Smooth muscle cell (in vitro differentiated cells): ENCODE results near the gene CDSN. TPM values are rescaled to one million over a fixed set of nuclear protein-coding genes. Genes with fewer than 3 reads are reported as not detected.

Experiments
- DNase-seq: peaks from one replicate; lab custom pipeline; 2025; ENCODE audit not compliant: unreplicated experiment; lab: John Stamatoyannopoulos, UW
- H2AFZ ChIP-seq: fragments of 200-600 bp; sonication (generic); 2 replicates; pipeline ENCODE4 v1.6.0; 2016; ENCODE audit warnings: antibody characterized with exemption, low read depth, mild to moderate bottlenecking
- H3F3A ChIP-seq: fragments of 200-600 bp; sonication (generic); 2 replicates; pipeline ENCODE4 v1.6.0; 2017; ENCODE audit warnings: antibody characterized with exemption, low read depth
- H3K27ac ChIP-seq: fragments of 200-600 bp; sonication (generic); 2 replicates; pipeline ENCODE4 v1.5.1; 2016; ENCODE audit warnings: low read depth, mild to moderate bottlenecking
- H3K27me3 ChIP-seq: fragments of 200-600 bp; sonication (generic); 2 replicates; pipeline ENCODE4 v1.6.1; 2016; ENCODE audit warnings: low read depth, mild to moderate bottlenecking
- H3K36me3 ChIP-seq: fragments of 200-600 bp; sonication (generic); 2 replicates; pipeline ENCODE4 v1.5.1; 2016; ENCODE audit warnings: low read depth
- H3K4me1 ChIP-seq: fragments of 200-600 bp; sonication (generic); 2 replicates; pipeline ENCODE4 v1.5.1; 2016; ENCODE audit warnings: low read depth
- H3K4me2 ChIP-seq: fragments of 200-600 bp; sonication (generic); 2 replicates; pipeline ENCODE4 v1.6.0; 2016; ENCODE audit warnings: mild to moderate bottlenecking
- H3K4me3 ChIP-seq: fragments of 200-600 bp; sonication (generic); 2 replicates; pipeline ENCODE4 v1.5.1; 2016; ENCODE audit warnings: mild to moderate bottlenecking
- H3K79me2 ChIP-seq: fragments of 200-600 bp; sonication (generic); 2 replicates; pipeline ENCODE4 v1.6.0; 2016; ENCODE audit warnings: low read depth, mild to moderate bottlenecking
- H3K9ac ChIP-seq: fragments of 200-600 bp; sonication (generic); 2 replicates; pipeline ENCODE4 v1.6.0; 2016; ENCODE audit warnings: low read depth
- H3K9me3 ChIP-seq: fragments of 200-600 bp; sonication (generic); replicated peaks from 2 replicates; pipeline ENCODE4 v1.5.1; 2016; ENCODE audit warnings: low read depth
- H4K20me1 ChIP-seq: fragments of 200-600 bp; sonication (generic); 2 replicates; pipeline ENCODE4 v1.6.0; 2016; ENCODE audit warnings: low read depth
- CTCF ChIP-seq: fragments of 200-600 bp; sonication (generic); IDR thresholded peaks from 2 replicates; pipeline ENCODE4 v1.5.1; 2017; ENCODE audit warnings: borderline replicate concordance, mild to moderate bottlenecking, antibody characterized with exemption; ENCODE audit not compliant: insufficient read depth, poor library complexity, severe bottlenecking
- WGBS: methylation state at CpG from one replicate; pipeline ENCODE4 v1.1.7; 2016; ENCODE audit warnings: low lambda C conversion rate; 5-methylcytosine and 5-hydroxymethylcytosine counted together
- polyA plus RNA-seq: library from polyadenylated mRNA; unstranded; fragments of >200 nt; fragmentation: Nextera tagmentation; extraction: Ambion mirVana; gene quantifications from 2 replicates; pipeline ENCODE4 v1.2.1, GENCODE V29; 2016
- total RNA-seq: library from RNA; depleted of rRNA; stranded (reverse); fragments of >200 nt; gene quantifications from 2 replicates; pipeline ENCODE4 v1.2.3, GENCODE V29; 2014

CDSN gene
- total and polyA plus RNA-seq, 2 experiments from 2014 or later = 1.2 to 11.6 TPM

- Histone ChIP-seq H3K4me3 (no peak overlapping the region), H3K4me2 (peak overlapping the region; percentile 54), H3K79me2 (no peaks in the 10 kb centered on the region), H4K20me1 (no peaks in the 10 kb centered on the region), H3F3A (peaks cover 2% of the 10 kb centered on the region), H3K27me3 (no peaks in the 10 kb centered on the region), H3K36me3 (no peaks in the 10 kb centered on the region), H3K4me1 (no peaks in the 10 kb centered on the region), H3K27ac (no peak overlapping the region), H3K9me3 (no peaks in the 10 kb centered on the region), H3K9ac (no peak overlapping the region), H2AFZ (no peak overlapping the region)
- 30% methylated on average over 22 of the region's 22 CpGs for WGBS
- peak; percentile 73 for TF ChIP-seq CTCF
- DNase-seq = no peak
Measured at GRCh38 chr6:31079656-31080261, 40.5 kb downstream of the CDSN start.

GRCh38 chr6:31076611-31077010 is 43.6 kb downstream of the CDSN start:
- Histone ChIP-seq H3K79me2 (no peaks in the 10 kb centered on the region), H3K4me1 (no peaks in the 10 kb centered on the region), H3K4me2 (no peak overlapping the region), H4K20me1 (no peaks in the 10 kb centered on the region), H3K9ac (no peak overlapping the region), H3K27ac (no peak overlapping the region), H3K9me3 (no peaks in the 10 kb centered on the region), H3F3A (no peaks in the 10 kb centered on the region), H3K4me3 (no peak overlapping the region), H2AFZ (no peak overlapping the region), H3K27me3 (no peaks in the 10 kb centered on the region), H3K36me3 (no peaks in the 10 kb centered on the region)
- no peak for DNase-seq
- 96% methylated on average over 4 of the region's 4 CpGs for WGBS
- no peak for TF ChIP-seq CTCF

GRCh38 chr6:31075528-31075927 is 44.7 kb downstream of the CDSN start:
- Histone ChIP-seq H3K36me3 (no peaks in the 10 kb centered on the region), H3K27me3 (no peaks in the 10 kb centered on the region), H3K9ac (no peak overlapping the region), H3K27ac (no peak overlapping the region), H3K4me3 (no peak overlapping the region), H2AFZ (no peak overlapping the region), H3K9me3 (no peaks in the 10 kb centered on the region), H4K20me1 (no peaks in the 10 kb centered on the region), H3K79me2 (no peaks in the 10 kb centered on the region), H3K4me1 (peaks cover 6% of the 10 kb centered on the region), H3K4me2 (no peak overlapping the region), H3F3A (peaks cover under 1% of the 10 kb centered on the region)
- no peak for TF ChIP-seq CTCF
- 23% methylated on average over 1 of the region's 1 CpG for WGBS
- no peak for DNase-seq

GRCh38 chr6:31074401-31074800 is 45.8 kb downstream of the CDSN start:
- Histone ChIP-seq H3K36me3 (no peaks in the 10 kb centered on the region), H3K27me3 (no peaks in the 10 kb centered on the region), H3K4me1 (peaks cover 10% of the 10 kb centered on the region), H3K27ac (no peak overlapping the region), H3K4me3 (no peak overlapping the region), H2AFZ (no peak overlapping the region), H3K9me3 (no peaks in the 10 kb centered on the region), H3K79me2 (no peaks in the 10 kb centered on the region), H3K4me2 (no peak overlapping the region), H4K20me1 (no peaks in the 10 kb centered on the region), H3F3A (peaks cover 4% of the 10 kb centered on the region), H3K9ac (no peak overlapping the region)
- WGBS = 45% methylated on average over 4 of the region's 4 CpGs
- TF ChIP-seq CTCF = no peak
- DNase-seq = no peak
